HEK293 (cell line): ENCODE measurements around the gene FAM120B.

Experiments used
- CTCF ChIA-PET: fragments of 350-600 bp; formaldehyde crosslinking; extraction: SDS; loops from one replicate; lab custom pipeline; 2021; ENCODE audit warnings: antibody characterized with exemption; lab: Yijun Ruan, JAX
- POLR2A ChIA-PET: fragments of 300-600 bp; formaldehyde crosslinking; extraction: SDS; loops from one replicate; lab custom pipeline; 2020; ENCODE audit warnings: antibody characterized with exemption, inconsistent platforms; lab: Yijun Ruan, JAX
- H3K27ac ChIP-seq: fragments of 200-500 bp; sonication (Bioruptor generic); 2 replicates; pipeline ENCODE4 v1.5.1; 2014; ENCODE audit warnings: low read depth, low read length, control low read depth, inconsistent platforms; ENCODE audit errors: extremely low read depth
- H3K36me3 ChIP-seq, 2 experiments: fragments of 200-500 bp in 1 of 2; sonication (Bioruptor generic) in 1 of 2; 1 replicate in 1 of 2; 2 replicates in 1 of 2; pipeline ENCODE4 v1.5.1; 2014 to 2017; ENCODE audit warnings: inconsistent platforms in 2 of 2, low read length in 2 of 2; ENCODE audit not compliant: control insufficient read depth in 2 of 2, insufficient read depth in 1 of 2
- H3K4me1 ChIP-seq: fragments of 200-500 bp; sonication (Bioruptor generic); 2 replicates; pipeline ENCODE4 v1.5.1; 2014; ENCODE audit warnings: mild to moderate bottlenecking, low read length, inconsistent platforms; ENCODE audit not compliant: control insufficient read depth, insufficient read depth
- H3K4me3 ChIP-seq: 2 replicates; pipeline ENCODE4 v1.5.1; 2011; ENCODE audit warnings: low read depth, mild to moderate bottlenecking, control low read depth, low read length, moderate library complexity
- H3K9me3 ChIP-seq: fragments of 200-500 bp; sonication (Bioruptor generic); 2 replicates; pipeline ENCODE4 v1.5.1; 2014; ENCODE audit warnings: low read depth, low read length, inconsistent platforms; ENCODE audit not compliant: control insufficient read depth, insufficient read depth
- CTCF ChIP-seq: fragments of 450-650 bp; formaldehyde crosslinking; IDR thresholded peaks from 2 replicates; pipeline ENCODE4 v1.5.1; 2016; ENCODE audit warnings: missing biosample characterization, missing genetic modification characterization
- EGR2 ChIP-seq: fragments of 450-650 bp; formaldehyde crosslinking; IDR thresholded peaks from 2 replicates; pipeline ENCODE4 v1.5.1; 2016; ENCODE audit warnings: low read depth, missing biosample characterization, missing genetic modification characterization
- ELK4 ChIP-seq: IDR thresholded peaks from 2 replicates; pipeline ENCODE4 v1.6.1; 2011; ENCODE audit warnings: mild to moderate bottlenecking, low read depth, low read length, borderline replicate concordance
- HOXD13 ChIP-seq: sonication (generic); formaldehyde crosslinking; IDR thresholded peaks from 2 replicates; pipeline ENCODE4 v1.8.0; 2022; ENCODE audit warnings: missing genetic modification reagents, borderline replicate concordance
- PBX3 ChIP-seq: sonication (generic); formaldehyde crosslinking; IDR thresholded peaks from 2 replicates; pipeline ENCODE4 v1.8.1; 2022; ENCODE audit warnings: mild to moderate bottlenecking, moderate library complexity, missing genetic modification reagents
- PRDM1 ChIP-seq: fragments of 450-650 bp; formaldehyde crosslinking; IDR thresholded peaks from 2 replicates; pipeline ENCODE4; 2016; ENCODE audit warnings: missing biosample characterization, missing genetic modification characterization
- RBAK ChIP-seq: fragments of 450-650 bp; formaldehyde crosslinking; IDR thresholded peaks from 2 replicates; pipeline ENCODE4 v1.5.1; 2016; ENCODE audit warnings: missing biosample characterization, missing genetic modification characterization
- TRIM28 ChIP-seq: IDR thresholded peaks from 2 replicates; pipeline ENCODE4 v1.6.1; 2011; ENCODE audit warnings: low read length, control low read depth, borderline replicate concordance
- ZBTB17 ChIP-seq: fragments of 450-650 bp; formaldehyde crosslinking; IDR thresholded peaks from 2 replicates; pipeline ENCODE4 v1.5.1; 2016; ENCODE audit warnings: missing biosample characterization, missing genetic modification characterization
- ZNF112 ChIP-seq: fragments of 450-650 bp; formaldehyde crosslinking; IDR thresholded peaks from 2 replicates; pipeline ENCODE4 v1.5.0; 2017; ENCODE audit warnings: missing biosample characterization, missing genetic modification characterization
- ZNF544 ChIP-seq: fragments of 450-650 bp; formaldehyde crosslinking; IDR thresholded peaks from 2 replicates; pipeline ENCODE4 v1.5.0; 2017; ENCODE audit warnings: missing biosample characterization, missing genetic modification characterization
- ZNF654 ChIP-seq: fragments of 450-650 bp; formaldehyde crosslinking; IDR thresholded peaks from 2 replicates; pipeline ENCODE4 v1.5.1; 2016; ENCODE audit warnings: low read depth, missing biosample characterization, missing genetic modification characterization
- ZNF704 ChIP-seq: fragments of 450-650 bp; formaldehyde crosslinking; IDR thresholded peaks from 2 replicates; pipeline ENCODE4 v1.5.1; 2016; ENCODE audit warnings: missing biosample characterization, missing genetic modification characterization
- ZNF791 ChIP-seq: fragments of 450-650 bp; formaldehyde crosslinking; IDR thresholded peaks from 2 replicates; pipeline ENCODE4 v1.5.1; 2016; ENCODE audit warnings: missing biosample characterization, missing genetic modification characterization
- TF ChIP-seq, protein P1 (sequence below): fragments of 450-650 bp; formaldehyde crosslinking; IDR thresholded peaks from 2 replicates; pipeline ENCODE4 v1.5.1; 2016; ENCODE audit warnings: missing biosample characterization, missing genetic modification characterization
- TF ChIP-seq, protein P2 (sequence below): fragments of 450-650 bp; formaldehyde crosslinking; IDR thresholded peaks from 2 replicates; pipeline ENCODE4 v1.5.1; 2016; ENCODE audit warnings: missing biosample characterization, missing genetic modification characterization
- TF ChIP-seq, protein P3 (sequence below): fragments of 450-650 bp; formaldehyde crosslinking; conservative IDR thresholded peaks from 2 replicates; pipeline ENCODE4 v1.5.1; 2016; ENCODE audit warnings: low read depth, missing biosample characterization, missing genetic modification characterization
- TF ChIP-seq, protein P4 (sequence below): fragments of 450-650 bp; formaldehyde crosslinking; IDR thresholded peaks from 2 replicates; pipeline ENCODE4 v1.5.1; 2017; ENCODE audit warnings: missing biosample characterization, missing genetic modification characterization

The FAM120B gene

GRCh38 chr6:170311696-170312095 lies 5.1 kb downstream of the FAM120B start (continued):
- TF ChIP-seq, protein P1, sequence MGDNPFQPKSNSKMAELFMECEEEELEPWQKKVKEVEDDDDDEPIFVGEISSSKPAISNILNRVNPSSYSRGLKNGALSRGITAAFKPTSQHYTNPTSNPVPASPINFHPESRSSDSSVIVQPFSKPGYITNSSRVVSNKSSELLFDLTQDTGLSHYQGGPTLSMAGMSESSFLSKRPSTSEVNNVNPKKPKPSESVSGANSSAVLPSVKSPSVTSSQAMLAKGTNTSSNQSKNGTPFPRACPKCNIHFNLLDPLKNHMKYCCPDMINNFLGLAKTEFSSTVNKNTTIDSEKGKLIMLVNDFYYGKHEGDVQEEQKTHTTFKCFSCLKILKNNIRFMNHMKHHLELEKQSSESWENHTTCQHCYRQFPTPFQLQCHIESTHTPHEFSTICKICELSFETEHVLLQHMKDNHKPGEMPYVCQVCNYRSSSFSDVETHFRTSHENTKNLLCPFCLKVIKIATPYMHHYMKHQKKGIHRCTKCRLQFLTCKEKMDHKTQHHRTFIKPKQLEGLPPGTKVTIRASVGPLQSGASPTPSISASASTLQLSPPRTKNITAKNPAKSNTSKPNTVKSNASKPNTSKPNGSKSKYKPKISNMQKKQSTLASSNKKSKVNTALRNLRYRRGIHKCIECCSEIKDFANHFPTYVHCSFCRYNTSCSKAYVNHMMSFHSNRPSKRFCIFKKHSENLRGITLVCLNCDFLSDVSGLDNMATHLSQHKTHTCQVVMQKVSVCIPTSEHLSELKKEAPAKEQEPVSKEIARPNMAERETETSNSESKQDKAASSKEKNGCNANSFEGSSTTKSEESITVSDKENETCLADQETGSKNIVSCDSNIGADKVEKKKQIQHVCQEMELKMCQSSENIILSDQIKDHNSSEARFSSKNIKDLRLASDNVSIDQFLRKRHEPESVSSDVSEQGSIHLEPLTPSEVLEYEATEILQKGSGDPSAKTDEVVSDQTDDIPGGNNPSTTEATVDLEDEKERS (tag by site-specific recombination): no peak
- TF ChIP-seq ZNF704 (tag by site-specific recombination): no peak

DNA sequence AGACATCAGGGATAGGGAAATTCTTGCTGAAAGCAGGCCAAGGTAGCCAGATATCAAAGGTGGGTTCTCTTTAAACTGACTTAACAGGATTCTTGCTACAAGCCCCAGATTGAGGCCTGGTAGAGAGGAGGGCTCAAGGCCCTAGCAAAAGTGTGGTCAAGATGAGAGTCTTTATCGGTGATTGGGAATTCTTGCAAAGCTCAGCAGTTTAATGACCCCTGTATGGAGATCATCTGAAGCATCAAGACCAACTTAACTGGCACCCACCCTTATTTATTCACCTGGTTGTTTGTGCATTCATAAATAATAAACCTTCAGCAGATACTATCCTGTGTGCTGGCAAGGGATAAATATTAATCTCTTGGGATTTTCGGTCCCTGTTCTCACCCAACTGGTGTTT lies 6.3 kb downstream of the FAM120B start:
- POLR2A ChIA-PET: no interaction called here
- Histone ChIP-seq H3K36me3 (peaks cover 3 to 39% of the 10 kb centered on the region in 2 experiments; a peak in 2 of 3 replicates), H3K4me1 (0 out of 2 replicates have a peak, but pooled peaks cover 2% of the 10 kb centered on the region), H3K27ac (no peak overlapping the region), H3K4me3 (no peak overlapping the region), H3K9me3 (no peaks in the 10 kb centered on the region)
- CTCF ChIA-PET: no interaction called here
- TF ChIP-seq, protein P2, sequence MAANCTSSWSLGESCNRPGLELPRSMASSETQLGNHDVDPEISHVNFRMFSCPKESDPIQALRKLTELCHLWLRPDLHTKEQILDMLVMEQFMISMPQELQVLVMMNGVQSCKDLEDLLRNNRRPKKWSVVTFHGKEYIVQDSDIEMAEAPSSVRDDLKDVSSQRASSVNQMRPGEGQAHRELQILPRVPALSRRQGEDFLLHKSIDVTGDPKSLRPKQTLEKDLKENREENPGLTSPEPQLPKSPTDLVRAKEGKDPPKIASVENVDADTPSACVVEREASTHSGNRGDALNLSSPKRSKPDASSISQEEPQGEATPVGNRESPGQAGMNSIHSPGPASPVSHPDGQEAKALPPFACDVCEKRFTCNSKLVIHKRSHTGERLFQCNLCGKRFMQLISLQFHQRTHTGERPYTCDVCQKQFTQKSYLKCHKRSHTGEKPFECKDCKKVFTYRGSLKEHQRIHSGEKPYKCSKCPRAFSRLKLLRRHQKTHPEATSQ (tag by site-specific recombination): no peak
- TF ChIP-seq PBX3 (CRISPR knock-in tag) (no peak), ZNF544 (no peak), RBAK (tag by site-specific recombination) (no peak), ELK4 (no peak), ZNF654 (tag by site-specific recombination) (no peak), ZBTB17 (tag by site-specific recombination) (no peak), ZNF791 (tag by site-specific recombination) (no peak), TRIM28 (no peak), PRDM1 (tag by site-specific recombination) (no peak), CTCF (tag by site-specific recombination) (no peak)

DNA sequence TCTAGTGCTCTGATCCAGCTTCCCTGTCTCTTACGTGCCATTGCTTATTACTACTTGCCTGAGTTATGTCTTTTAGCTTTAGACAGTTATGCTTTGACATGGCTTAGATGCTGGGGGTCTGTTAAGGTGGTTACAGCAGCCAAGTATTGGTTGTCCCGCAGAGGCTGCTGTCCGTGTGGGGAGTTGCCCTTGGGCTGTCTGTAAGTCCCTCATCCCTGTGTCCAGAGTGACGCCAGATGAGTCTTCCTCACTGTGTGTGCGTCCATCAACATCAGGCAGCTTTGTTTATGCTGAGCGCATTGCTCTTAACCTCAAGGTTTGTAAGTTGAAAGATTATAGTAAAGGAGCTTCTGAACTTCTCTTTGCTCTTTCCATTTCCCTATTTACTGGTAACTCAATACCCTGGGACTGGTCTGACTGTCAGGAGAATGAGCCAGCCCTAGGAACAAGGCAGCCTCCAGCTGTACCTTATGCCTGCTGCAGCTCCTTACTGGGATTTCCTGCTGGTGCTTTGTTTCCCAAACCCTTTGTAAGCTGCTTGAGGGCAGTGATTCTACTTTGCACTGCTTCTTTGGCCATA lies 7.2 kb downstream of the FAM120B start:
- ChIA-PET CTCF (interaction anchor here (0.7 kb wide), 1 partner anchor 19 kb away, joined by 3 read pairs; no protein-coding TSS in a partner anchor), POLR2A (no interaction called here)
- H3K27ac ChIP-seq: no peak overlapping the region
- no peaks in the 10 kb centered on the region for H3K4me1 ChIP-seq
- no peaks in the 10 kb centered on the region for H3K9me3 ChIP-seq
- peaks cover 0 to 39% of the 10 kb centered on the region in 2 experiments; a peak in 2 of 3 replicates for H3K36me3 ChIP-seq
- no peak overlapping the region for H3K4me3 ChIP-seq
- TF ChIP-seq, protein P3, sequence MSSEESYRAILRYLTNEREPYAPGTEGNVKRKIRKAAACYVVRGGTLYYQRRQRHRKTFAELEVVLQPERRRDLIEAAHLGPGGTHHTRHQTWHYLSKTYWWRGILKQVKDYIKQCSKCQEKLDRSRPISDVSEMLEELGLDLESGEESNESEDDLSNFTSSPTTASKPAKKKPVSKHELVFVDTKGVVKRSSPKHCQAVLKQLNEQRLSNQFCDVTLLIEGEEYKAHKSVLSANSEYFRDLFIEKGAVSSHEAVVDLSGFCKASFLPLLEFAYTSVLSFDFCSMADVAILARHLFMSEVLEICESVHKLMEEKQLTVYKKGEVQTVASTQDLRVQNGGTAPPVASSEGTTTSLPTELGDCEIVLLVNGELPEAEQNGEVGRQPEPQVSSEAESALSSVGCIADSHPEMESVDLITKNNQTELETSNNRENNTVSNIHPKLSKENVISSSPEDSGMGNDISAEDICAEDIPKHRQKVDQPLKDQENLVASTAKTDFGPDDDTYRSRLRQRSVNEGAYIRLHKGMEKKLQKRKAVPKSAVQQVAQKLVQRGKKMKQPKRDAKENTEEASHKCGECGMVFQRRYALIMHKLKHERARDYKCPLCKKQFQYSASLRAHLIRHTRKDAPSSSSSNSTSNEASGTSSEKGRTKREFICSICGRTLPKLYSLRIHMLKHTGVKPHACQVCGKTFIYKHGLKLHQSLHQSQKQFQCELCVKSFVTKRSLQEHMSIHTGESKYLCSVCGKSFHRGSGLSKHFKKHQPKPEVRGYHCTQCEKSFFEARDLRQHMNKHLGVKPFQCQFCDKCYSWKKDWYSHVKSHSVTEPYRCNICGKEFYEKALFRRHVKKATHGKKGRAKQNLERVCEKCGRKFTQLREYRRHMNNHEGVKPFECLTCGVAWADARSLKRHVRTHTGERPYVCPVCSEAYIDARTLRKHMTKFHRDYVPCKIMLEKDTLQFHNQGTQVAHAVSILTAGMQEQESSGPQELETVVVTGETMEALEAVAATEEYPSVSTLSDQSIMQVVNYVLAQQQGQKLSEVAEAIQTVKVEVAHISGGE: no peak
- TF ChIP-seq EGR2 (tag by site-specific recombination) (no peak), HOXD13 (no peak), ZNF112 (tag by site-specific recombination) (no peak)
- TF ChIP-seq, protein P4, sequence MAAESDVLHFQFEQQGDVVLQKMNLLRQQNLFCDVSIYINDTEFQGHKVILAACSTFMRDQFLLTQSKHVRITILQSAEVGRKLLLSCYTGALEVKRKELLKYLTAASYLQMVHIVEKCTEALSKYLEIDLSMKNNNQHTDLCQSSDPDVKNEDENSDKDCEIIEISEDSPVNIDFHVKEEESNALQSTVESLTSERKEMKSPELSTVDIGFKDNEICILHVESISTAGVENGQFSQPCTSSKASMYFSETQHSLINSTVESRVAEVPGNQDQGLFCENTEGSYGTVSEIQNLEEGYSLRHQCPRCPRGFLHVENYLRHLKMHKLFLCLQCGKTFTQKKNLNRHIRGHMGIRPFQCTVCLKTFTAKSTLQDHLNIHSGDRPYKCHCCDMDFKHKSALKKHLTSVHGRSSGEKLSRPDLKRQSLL (tag by site-specific recombination): no peak
